ENCODE measurements around the gene RHNO1.

Gene RHNO1

GRCh38 chr12:2858334-2858733 is 18.7 kb upstream of the RHNO1 start:
- Histone ChIP-seq H3K9ac (ENCODE audit: low read length) (no peak overlapping the region), H3K9me2 (replicated peaks; ENCODE audit: insufficient read depth, low read length) (no peaks in the 10 kb centered on the region), H3F3A (ENCODE audit: insufficient read depth) (peaks cover 9% of the 10 kb centered on the region; the same call in 1 of the 2 replicates), H3K4me2 (ENCODE audit: low read depth, low read length, poor library complexity, severe bottlenecking) (no peak overlapping the region), H3K9me3 (ENCODE audit: insufficient read depth, low read length) (no peaks in the 10 kb centered on the region), H2AFZ (ENCODE audit: low read depth, low read length, severe bottlenecking) (no peak overlapping the region), H3K4me3 (ENCODE audit: insufficient read depth, low read length, poor library complexity, severe bottlenecking) (no peak overlapping the region), H3K27ac (ENCODE audit: low read depth, low read length) (no peak overlapping the region), H4K20me1 (ENCODE audit: low read depth, low read length) (no peaks in the 10 kb centered on the region), H3K36me3 (ENCODE audit: low read length) (peaks cover 6% of the 10 kb centered on the region; the same call in 1 of the 2 replicates), H3K79me2 (ENCODE audit: insufficient read depth, low read length) (no peaks in the 10 kb centered on the region), H3K27me3 (ENCODE audit: low read length) (no peaks in the 10 kb centered on the region)
- TF ChIP-seq EZH2phosphoT487 (conservative IDR thresholded peaks at IDR 0.05; ENCODE audit: low read length) (no peak), CTCF (IDR thresholded peaks at IDR 0.05; ENCODE audit: insufficient read depth, low read length, poor library complexity, severe bottlenecking) (no peak)

- no peaks in the 10 kb centered on the region for H3K9me3 ChIP-seq (ENCODE audit: insufficient read depth, low read length)
- no peak overlapping the region for H3K4me3 ChIP-seq (ENCODE audit: insufficient read depth, low read length, poor library complexity, severe bottlenecking)
- H3F3A ChIP-seq (ENCODE audit: insufficient read depth), result peaks cover 9% of the 10 kb centered on the region; the same call in 1 of the 2 replicates
- H3K27ac ChIP-seq (ENCODE audit: low read depth, low read length), result no peak overlapping the region
- no peak overlapping the region for H2AFZ ChIP-seq (ENCODE audit: low read depth, low read length, severe bottlenecking)
- H3K79me2 ChIP-seq (ENCODE audit: insufficient read depth, low read length), result no peaks in the 10 kb centered on the region
- H3K9ac ChIP-seq (ENCODE audit: low read length), result no peak overlapping the region
- H4K20me1 ChIP-seq (ENCODE audit: low read depth, low read length), result no peaks in the 10 kb centered on the region
- H3K27me3 ChIP-seq (ENCODE audit: low read length), result no peaks in the 10 kb centered on the region
- no peak for TF ChIP-seq EZH2phosphoT487 (conservative IDR thresholded peaks at IDR 0.05; ENCODE audit: low read length)
- TF ChIP-seq CTCF (IDR thresholded peaks at IDR 0.05; ENCODE audit: insufficient read depth, low read length, poor library complexity, severe bottlenecking), result no peak
- no peak overlapping the region for H3K4me2 ChIP-seq (ENCODE audit: low read depth, low read length, poor library complexity, severe bottlenecking)
- no peaks in the 10 kb centered on the region for H3K9me2 ChIP-seq (replicated peaks; ENCODE audit: insufficient read depth, low read length)
- H3K36me3 ChIP-seq (ENCODE audit: low read length), result peaks cover 8% of the 10 kb centered on the region; the same call in 1 of the 2 replicates
Observed at GRCh38 chr12:2858944-2859421, 18.0 kb upstream of the RHNO1 start.

- Histone ChIP-seq H3K79me2 (ENCODE audit: insufficient read depth, low read length) (no peaks in the 10 kb centered on the region), H3K36me3 (ENCODE audit: low read length) (peaks cover 14% of the 10 kb centered on the region; the same call in 1 of the 2 replicates), H4K20me1 (ENCODE audit: low read depth, low read length) (no peaks in the 10 kb centered on the region), H2AFZ (ENCODE audit: low read depth, low read length, severe bottlenecking) (no peak overlapping the region), H3K9ac (ENCODE audit: low read length) (no peak overlapping the region), H3K9me3 (ENCODE audit: insufficient read depth, low read length) (no peaks in the 10 kb centered on the region), H3K4me2 (ENCODE audit: low read depth, low read length, poor library complexity, severe bottlenecking) (no peak overlapping the region), H3K9me2 (replicated peaks; ENCODE audit: insufficient read depth, low read length) (no peaks in the 10 kb centered on the region), H3K27me3 (ENCODE audit: low read length) (no peaks in the 10 kb centered on the region), H3F3A (ENCODE audit: insufficient read depth) (peaks cover 9% of the 10 kb centered on the region; the same call in 1 of the 2 replicates), H3K27ac (ENCODE audit: low read depth, low read length) (no peak overlapping the region), H3K4me3 (ENCODE audit: insufficient read depth, low read length, poor library complexity, severe bottlenecking) (no peak overlapping the region)
- TF ChIP-seq EZH2phosphoT487 (conservative IDR thresholded peaks at IDR 0.05; ENCODE audit: low read length), result no peak
- no peak for TF ChIP-seq CTCF (IDR thresholded peaks at IDR 0.05; ENCODE audit: insufficient read depth, low read length, poor library complexity, severe bottlenecking)
Observed at GRCh38 chr12:2860170-2860569, 16.9 kb upstream of the RHNO1 start.

Data from SU-DHL-6 (cell line).